Activated T-cell treated with anti-CD3 and anti-CD28 coated beads, Interleukin-2, amount 50 U/mL, for 1 hour (primary cell): ENCODE results near the gene IRF2BP2.

Experiments used
- DNase-seq: peaks from one replicate; pipeline ENCODE4 v3.0.0-alpha.2; 2020

Gene IRF2BP2

GRCh38 chr1:234633246-234634003, 23.4 kb upstream of the IRF2BP2 start:
- DNase-seq = no peak

GRCh38 chr1:234632225-234632624, 22.2 kb upstream of the IRF2BP2 start:
- DNase-seq = no peak

GRCh38 chr1:234631721-234632125, 21.7 kb upstream of the IRF2BP2 start:
- no peak for DNase-seq

GRCh38 chr1:234629026-234629425, 19.0 kb upstream of the IRF2BP2 start:
- no peak for DNase-seq

GRCh38 chr1:234628089-234628488, 18.1 kb upstream of the IRF2BP2 start:
- DNase-seq = no peak

GRCh38 chr1:234627009-234627950, 17.3 kb upstream of the IRF2BP2 start:
- DNase-seq = no peak

GRCh38 chr1:234626391-234626790, 16.4 kb upstream of the IRF2BP2 start:
- no peak for DNase-seq

GRCh38 chr1:234624724-234625117, 14.7 kb upstream of the IRF2BP2 start:
- DNase-seq = no peak

GRCh38 chr1:234621657-234622335, 11.8 kb upstream of the IRF2BP2 start:
- DNase-seq = no peak

- DNase-seq = no peak
Observed at GRCh38 chr1:234621127-234621468, 11.1 kb upstream of the IRF2BP2 start.

- no peak for DNase-seq
Observed at GRCh38 chr1:234620272-234621126, 10.5 kb upstream of the IRF2BP2 start.

- no peak for DNase-seq
Observed at GRCh38 chr1:234619794-234620247, 9.8 kb upstream of the IRF2BP2 start.

GRCh38 chr1:234619071-234619480, 9.1 kb upstream of the IRF2BP2 start:
- DNase-seq = no peak

- DNase-seq = no peak
Observed at GRCh38 chr1:234618737-234619049, 8.7 kb upstream of the IRF2BP2 start.

GRCh38 chr1:234617986-234618736, 8.2 kb upstream of the IRF2BP2 start:
- DNase-seq = no peak

GRCh38 chr1:234617131-234617985, 7.4 kb upstream of the IRF2BP2 start:
- DNase-seq = no peak

- no peak for DNase-seq
Observed at GRCh38 chr1:234616644-234617043, 6.7 kb upstream of the IRF2BP2 start.

GRCh38 chr1:234614081-234614489, 4.1 kb upstream of the IRF2BP2 start:
- DNase-seq = no peak

- no peak for DNase-seq
Observed at GRCh38 chr1:234613128-234613875, 3.3 kb upstream of the IRF2BP2 start.
